GM18873 (cell line): ENCODE data around the gene MCM7.
"Not testable (repeated sequence)": the region's sequence is repeated elsewhere in the genome, so short reads cannot be mapped to it uniquely, and the experiment has no call there.

Source experiments
- ATAC-seq: cut with Tn5 transposase; IDR thresholded peaks from one replicate; pipeline ENCODE4 v1.9.1; 2021; ENCODE audit warnings: mild to moderate bottlenecking, moderate library complexity, moderate number of reproducible peaks; ENCODE audit not compliant: unreplicated experiment, low FRiP score

Gene MCM7

DNA sequence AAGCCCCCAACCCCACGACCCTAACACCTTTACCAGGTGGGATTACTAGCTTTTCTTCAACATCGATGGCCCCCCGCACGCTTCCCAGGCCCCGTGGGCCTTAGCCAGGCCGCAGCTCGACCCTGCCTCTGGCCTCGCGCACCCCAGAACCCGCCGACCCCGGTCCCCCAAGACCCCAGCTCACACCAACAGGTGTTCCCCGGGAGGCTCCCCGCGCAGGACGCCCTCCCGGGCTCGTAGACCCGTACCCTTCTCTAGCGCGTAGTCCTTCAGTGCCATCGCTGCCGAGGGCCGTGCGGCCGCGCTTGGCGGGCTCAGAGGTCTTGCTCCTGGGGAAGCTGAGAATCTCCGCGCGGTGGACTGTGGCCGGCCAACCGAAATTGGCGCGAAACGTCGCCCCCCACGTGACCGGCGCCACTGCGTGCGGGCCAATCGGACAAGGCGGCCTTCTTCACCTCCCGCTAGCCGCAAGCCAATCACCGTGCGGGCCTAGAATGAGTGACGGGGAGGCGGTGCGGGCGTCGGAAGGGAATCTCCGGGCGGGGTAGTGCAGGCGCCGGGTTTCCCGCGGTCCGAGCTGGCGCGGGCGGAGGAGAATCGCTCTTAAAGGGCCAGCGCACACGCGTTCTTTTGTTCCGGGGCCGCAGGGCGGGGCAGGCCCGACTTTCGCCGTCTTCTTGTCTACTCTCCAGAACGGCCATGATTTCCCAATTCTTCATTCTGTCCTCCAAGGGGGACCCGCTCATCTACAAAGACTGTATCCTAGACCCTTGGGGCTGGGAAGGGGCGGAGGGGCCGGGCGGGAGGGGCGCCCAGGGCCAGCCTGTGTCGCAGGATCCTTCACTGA lies at the start of gene MCM7, which contains the start of gene AP4M1:
Gene MCM7 (minus strand): TSS at position 382 of the 847 bp plus-strand sequence. CDS start 103 bp downstream, at position 279.
Gene AP4M1 (plus strand): TSS at position 628 of the 847 bp plus-strand sequence. CDS start 72 bp downstream, at position 700.
- peak; percentile 83 for ATAC-seq

DNA sequence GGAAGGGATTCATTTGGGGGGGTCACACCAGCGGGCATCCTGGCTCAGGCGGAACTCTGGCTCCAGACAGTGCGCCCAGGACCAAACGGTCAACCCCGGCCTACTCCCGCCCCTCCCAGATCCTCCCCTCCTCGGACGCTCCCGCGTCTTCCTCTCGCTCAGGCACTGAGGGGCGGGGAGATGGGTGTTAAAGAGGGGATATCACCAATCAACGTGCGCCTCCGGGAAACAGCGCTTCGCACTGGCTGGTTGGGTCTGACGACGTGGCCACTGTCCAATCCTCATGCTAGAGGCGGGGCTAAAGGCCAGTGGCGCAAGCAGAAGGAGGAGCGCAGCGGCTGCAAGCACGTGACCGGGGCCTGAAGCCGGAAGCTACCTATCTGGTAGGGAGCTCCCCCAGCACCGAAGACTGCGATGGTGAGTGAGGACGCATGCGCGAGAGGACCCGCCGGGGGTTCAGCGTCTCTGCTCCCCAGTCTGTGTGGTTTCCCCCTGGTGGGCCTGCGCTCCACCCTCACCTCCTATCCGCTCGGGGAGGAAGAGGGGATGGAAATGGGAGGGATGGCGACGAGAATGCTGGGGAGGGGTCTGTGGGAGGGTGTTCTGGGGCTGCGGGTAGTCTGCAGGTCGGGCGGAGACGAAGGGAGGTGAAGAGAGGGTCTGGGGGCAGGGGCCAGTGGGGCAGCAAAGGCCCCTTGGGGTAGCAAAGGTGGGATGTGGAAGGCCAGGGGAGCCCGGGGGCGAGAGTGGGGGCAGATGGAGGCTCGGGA lies 47.5 kb upstream of the MCM7 start, which contains the start of gene LAMTOR4:
Gene LAMTOR4 (plus strand): TSS at position 360 of the 770 bp plus-strand sequence. CDS start 55 bp downstream, at position 415.
- peak; percentile 98 for ATAC-seq

DNA sequence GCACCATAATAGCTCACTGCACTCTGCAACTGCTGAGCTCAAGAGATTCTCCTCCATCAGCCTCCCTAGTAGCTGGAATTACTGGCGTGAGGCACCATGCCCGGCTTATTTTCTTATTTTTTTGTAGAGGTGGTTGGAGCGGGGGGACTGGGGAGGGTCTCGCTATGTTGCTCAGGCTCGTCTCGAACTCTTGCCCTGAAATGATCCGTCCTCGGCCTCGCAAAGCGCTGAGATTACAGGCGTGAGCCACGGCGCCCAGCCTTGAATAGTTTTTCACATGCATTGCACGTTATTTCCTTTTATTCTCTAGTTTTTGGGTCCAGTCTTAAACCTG lies 47.0 kb upstream of the MCM7 start:
- ATAC-seq = no peak

DNA sequence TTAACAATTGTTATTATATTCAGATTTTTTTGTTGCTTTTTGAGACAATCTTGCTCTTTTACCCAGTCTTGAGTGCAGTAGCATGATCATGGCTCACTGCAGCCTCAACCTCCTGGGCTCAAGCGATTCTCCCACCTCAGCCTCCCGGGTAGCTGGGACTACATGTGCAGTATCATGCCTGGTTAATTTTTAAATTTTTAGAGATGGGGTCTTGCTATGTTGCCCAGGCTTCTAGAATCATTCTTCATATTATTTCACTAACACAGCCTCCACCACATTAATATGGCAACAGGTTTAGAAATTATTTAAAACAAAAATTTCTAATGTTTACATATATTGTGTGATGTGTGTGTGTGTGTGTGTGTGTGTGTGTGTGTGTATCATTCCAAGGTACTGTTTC lies 46.1 kb upstream of the MCM7 start:
- ATAC-seq = no peak

DNA sequence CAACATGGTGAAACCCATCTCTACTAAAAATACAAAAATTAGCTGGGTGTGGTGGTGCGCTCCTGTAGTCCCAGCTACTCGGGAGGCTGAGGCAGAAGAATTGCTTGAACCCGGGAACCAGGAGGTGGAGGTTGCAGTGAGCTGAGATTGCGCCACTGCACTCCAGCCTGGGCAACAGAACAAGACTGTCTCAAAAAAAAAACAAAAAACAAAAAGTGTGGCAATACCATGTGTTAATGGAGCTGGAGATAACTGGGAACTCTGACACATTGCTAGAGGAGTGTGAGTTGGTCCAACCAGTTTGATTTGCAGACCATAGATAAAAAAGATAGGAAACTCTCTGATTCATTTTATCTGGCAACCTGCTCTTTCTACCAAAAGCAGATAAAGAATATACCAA lies 45.2 kb upstream of the MCM7 start:
- ATAC-seq = not testable (repeated sequence)

DNA sequence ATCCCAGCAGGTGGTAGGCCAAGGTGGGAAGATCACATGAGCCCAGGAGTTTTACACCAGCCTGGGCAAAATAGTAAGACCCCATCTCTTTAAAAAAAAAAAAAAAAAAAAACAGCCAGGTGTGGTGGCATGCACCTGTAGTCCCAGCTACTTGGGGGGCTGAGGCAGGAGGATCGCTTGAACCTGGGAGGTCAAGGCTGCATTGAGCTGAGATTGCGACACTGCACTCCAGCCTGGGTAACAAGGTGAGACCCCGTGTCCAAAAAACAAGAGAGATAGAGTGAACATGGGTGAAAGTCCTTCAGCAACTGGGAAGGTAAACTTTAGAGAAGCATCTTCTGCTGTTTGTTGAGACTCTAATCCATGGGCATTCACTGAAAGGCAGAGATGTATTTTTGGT lies 41.3 kb upstream of the MCM7 start:
- no peak for ATAC-seq

DNA sequence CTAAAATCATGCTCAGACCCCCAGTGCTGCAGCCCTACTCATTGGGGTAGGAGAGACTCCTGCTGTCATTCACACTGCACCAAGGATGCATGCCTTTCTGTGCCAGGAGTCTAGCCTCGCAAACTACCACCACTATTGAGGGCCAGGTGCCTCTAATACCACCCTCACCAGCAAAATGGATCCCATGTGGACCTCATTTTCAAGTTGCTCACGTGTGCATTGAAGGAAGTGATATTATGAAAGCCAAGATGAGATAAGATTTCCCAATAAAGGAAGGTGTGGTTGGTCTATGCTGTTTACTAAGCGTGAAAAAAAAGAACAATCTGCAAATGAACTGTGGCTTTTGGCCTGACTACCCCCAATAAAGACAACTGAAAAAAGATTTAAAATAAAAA lies 40.4 kb upstream of the MCM7 start:
- ATAC-seq = no peak

DNA sequence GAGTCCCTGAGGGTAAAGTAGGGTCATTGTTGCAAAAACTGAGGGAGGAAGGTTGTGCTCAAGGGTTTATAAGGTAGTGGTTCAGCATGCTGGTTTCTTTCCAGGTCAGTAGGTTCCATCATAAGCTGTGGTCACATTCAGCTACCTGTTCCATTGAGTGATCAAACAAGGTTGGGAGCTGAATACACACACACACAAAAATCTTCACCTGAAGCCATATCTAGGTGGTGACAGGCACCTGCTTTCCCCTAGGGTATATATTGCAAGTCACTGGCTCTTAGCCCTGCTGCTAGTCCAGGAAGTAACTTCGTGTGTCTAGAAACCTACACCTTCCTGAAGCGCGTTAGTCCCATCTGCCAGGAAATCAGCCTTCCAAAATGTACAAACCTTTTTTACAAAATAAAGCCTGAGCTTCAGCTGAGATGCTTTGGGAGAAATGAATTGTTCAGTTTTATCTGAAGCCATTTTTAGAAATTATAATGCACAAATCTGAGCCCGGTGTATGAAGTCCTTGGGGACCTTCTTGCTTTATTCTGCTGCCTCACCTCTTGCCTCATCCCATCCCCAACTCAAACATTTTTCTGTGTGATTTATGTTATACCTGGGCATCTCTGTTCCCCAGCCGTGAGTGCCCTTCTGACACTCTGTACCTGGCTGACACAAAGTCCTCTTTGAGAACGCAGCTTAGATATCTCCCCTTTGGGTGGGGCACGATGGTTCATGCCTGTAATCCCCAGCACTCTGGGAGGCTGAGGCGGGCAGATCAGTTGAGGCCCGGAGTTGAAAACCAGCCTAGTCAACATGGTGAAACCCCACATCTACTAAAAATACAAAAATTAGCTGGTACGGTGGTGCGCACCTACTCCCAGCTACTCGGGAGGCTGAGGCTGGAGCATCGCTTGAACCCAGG lies 36.9 kb upstream of the MCM7 start:
- no peak for ATAC-seq

DNA sequence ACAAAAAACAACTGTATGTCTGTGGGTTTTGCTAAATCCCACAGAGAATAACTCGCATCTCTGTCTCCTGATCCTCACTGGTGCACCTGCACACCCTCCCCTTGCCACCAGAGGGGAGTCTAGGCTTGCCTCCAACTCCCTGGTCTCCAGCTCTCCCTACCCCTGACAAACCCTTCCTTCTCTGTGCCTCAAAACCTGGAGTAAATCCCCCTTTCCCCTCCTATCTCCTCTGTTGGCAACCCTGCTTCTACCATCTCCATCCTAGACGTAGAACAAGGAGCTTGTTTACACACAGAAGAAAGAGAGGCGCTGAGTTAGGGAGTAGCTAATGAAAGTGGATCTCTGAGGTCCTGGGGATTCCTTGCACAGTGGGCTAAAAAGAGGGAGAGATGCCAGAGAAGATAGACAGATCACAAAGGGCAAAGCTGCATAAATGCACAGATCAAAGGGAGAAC lies 31.5 kb upstream of the MCM7 start:
- no peak for ATAC-seq

DNA sequence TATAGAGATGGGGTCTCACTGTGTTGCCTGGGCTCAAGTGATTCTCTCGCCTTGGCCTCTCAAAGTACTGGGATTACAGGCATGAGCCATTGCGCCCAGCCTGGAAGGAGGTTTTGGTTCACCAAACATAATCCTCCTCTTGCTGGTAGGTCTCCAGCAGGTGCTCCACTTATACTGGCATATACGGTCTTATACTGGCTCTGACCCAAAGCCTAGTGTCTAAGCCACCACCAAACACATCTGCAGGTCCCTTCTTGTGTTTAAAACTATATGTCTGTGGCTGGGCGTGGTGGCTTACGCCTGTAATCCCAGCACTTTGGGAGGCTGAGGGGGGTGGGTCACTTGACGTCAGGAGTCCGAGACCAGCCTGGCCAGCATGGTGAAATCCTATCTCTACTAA lies 30.9 kb upstream of the MCM7 start:
- ATAC-seq = no peak

DNA sequence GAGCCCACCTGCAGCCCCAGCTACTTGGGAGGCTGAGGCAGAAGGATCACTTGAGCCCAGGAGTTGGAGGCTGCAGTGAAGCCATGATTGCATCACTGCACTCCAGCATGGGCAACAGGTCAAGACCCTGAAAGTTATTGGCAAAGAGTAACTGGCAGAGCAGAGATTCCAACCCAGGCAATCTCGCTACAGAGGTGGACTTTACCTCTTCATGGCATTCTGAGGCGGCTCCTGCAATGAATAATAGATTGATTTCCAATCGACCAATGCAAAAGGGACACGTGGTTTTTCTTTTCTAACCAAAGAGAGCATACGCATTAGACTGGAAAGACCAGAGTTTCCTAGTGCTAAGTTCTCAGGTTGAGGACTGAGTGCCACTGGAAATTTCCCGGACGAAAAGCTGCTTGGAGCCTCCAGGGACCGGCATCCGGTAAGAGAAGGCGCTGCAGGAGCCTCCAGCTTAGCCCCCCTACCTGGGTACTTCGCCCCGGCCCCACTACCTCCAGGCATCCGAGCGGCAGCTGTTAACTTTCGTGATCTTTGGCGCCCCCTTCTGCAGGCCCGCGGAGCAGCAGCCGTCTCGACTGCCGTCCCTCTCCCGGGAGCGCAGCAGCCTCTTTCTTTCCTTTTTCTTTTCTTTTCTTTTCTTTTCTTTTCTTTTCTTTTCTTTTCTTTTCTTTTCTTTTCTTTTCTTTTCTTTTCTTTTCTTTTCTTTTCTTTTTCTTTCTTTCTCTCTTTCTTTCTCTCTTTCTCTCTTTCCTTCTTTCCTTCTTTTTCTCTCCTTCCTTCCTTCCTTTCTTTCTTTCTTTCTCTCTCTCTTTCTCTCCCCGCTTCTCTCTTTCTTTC lies 29.6 kb upstream of the MCM7 start:
- no peak for ATAC-seq

DNA sequence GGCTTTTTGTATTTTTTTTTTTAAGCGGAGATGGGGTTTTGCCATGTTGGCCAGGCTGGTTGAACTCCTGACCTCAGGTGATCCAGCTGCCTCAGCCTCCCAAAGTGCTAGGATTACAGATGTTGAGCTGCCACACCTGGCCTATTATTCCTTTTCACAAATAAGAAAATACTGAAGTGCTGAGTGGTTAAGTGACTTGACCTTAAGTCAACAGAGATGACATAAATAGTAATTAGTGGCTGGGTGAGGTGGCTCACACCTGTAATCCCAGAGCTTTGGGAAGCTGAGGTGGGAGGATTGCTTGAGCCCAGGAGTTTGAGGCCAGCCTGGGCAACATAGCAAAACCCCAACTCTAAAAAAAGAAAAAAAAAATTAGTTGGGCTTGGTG lies 29.0 kb upstream of the MCM7 start:
- ATAC-seq = not testable (repeated sequence)

DNA sequence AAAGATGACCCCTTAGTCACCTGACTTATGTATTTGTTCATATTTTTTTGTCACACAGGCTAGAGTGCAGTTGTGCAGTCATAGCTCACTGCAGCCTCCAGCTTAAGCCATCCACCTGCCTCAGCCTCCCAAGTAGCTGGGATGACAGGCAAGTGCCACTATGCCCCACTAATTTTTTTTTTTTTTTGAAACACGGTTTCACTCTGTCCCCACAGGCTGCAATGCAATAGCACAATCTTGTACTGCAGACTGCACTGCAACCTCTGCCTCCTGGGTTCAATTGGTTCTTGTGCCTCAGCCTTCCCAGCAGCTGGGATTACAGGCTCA lies 27.4 kb upstream of the MCM7 start:
- ATAC-seq = no peak

DNA sequence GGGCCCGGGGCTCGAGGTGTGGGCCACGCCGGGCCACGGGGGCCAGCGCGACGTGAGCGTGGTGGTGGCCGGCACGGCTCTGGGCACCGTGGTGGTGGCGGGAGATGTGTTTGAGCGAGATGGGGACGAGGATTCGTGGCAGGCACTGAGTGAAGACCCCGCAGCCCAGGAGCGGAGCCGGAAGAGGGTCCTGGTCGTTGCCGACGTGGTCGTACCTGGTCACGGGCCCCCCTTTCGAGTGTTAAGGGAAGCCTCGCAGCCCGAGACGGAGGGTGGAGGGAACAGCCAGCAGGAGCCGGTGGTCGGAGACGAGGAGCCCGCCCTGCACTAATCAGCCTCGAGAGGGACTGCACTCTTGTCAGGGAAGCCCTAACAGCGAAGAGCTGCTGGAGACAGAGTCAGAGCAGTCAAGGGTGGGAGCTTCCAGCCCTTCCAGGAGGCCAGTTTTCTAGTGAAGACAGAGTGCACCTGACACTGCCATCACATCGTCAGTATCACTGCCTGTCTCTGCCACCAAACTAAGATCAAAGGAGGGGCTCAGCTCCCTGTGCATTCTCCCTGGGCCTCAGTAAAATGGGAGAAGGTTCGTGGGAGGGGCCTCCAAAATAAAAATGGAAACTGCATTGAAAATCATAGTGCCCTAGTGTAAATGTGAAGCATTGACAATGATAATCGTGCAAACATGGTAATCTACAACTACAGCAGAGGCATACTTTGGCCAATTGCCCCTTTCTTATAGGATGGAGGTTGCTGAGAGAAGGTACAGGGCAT lies 26.9 kb upstream of the MCM7 start:
- ATAC-seq = no peak

DNA sequence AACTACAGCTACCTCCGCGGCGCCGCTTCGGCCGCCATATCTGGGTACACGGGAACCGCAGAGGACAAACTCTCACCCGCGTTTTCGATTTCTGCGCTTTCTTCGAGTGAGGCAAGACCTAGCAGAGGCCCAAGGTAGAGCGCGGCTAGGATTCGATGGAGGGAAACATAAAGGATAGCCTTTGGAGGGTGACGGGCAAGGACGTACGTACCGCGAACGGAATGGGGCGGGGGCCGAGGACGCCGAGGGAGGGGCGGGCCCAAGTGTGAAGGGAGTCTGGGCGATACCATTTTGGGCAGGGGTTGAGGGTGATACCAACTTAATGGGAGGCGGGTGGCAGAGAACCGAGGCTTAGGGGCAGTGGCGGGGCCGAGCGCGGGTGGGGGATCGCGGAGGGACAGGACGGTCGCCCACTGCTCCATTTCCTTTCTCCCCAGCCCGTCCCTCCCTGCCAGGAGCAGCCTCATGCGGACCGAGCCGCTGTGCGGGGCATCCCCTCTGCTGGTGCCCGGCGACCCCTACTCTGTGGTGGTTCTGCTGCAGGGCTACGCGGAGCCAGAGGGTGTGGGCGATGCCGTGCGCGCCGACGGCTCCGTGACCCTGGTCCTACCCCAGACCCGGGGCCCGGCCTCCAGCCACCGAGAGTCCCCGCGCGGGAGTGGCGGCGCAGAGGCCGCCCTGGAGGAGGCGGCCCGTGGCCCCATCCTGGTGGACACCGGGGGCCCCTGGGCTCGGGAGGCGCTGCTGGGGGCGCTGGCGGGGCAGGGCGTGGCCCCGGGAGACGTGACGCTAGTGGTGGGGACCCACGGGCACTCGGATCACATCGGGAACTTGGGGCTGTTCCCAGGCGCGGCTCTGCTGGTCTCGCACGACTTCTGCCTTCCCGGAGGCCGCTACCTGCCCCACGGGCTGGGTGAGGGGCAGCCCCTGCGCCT lies 26.0 kb upstream of the MCM7 start, which contains the start of gene MBLAC1:
Gene MBLAC1 (plus strand): TSS at position 37 of the 935 bp plus-strand sequence. CDS start 429 bp downstream, at position 466.
- peak; percentile 63 for ATAC-seq

DNA sequence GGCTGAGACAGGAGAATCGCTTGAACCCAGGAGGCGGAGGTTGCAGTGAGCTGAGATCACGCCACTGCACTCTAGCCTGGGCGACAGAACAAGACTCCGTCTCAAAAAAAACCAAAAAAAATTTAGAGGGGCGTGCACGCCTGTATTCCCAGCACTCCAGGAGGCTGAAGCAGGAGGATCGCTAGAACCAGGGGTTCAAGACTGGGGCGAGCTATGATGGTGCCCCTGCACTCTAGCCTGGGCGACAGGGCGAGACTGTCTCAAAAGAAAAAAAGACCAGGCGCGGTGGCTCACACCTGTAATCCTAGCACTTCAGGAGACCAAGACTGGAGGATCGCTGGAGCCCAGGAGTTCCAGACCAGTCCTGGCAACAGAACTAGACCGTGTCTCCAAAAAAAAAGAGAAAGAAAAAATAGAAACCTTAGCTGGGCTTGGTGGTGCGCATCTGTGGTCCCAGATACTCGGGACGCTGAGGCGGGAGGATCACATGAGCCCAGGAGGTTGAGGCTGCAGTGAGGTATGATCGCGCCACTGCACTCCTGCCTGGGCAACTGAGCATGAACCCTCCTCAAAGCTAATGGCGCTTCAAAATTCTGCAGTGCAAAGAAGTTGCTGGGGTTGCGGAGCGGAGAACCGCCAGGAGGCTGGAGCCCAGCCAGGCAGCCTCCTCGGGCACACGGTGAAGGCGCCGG lies 25.2 kb upstream of the MCM7 start:
- ATAC-seq = no peak
